Transverse colon (tissue), 4 donors: ENCODE measurements around the gene NHS. TPM values are rescaled to one million over a fixed set of nuclear protein-coding genes. Genes with fewer than 3 reads are reported as not detected.

ENCODE experiments used
- DNase-seq: peaks from one replicate; pipeline ENCODE4 v3.0.0-alpha.2; 2019
- H3K27ac ChIP-seq, 4 donors: fragments of 200-600 bp; sonication (generic); 2 replicates each; pipeline ENCODE4 v1.5.1; 2016 to 2018; ENCODE audit warnings: inconsistent platforms in 4 of 4
- H3K27me3 ChIP-seq: fragments of 200-600 bp; sonication (generic); 2 replicates; pipeline ENCODE4 v1.5.1; 2017; ENCODE audit warnings: inconsistent platforms
- H3K36me3 ChIP-seq, 4 donors: fragments of 200-600 bp; sonication (generic); 2 replicates each; pipeline ENCODE4 v1.5.1; 2017 to 2019; ENCODE audit warnings: inconsistent platforms in 4 of 4
- H3K4me1 ChIP-seq, 4 donors: fragments of 200-600 bp; sonication (generic); 2 replicates each; pipeline ENCODE4 v1.5.1; 2017 to 2020; ENCODE audit warnings: inconsistent platforms in 4 of 4
- H3K4me3 ChIP-seq, 4 donors: fragments of 200-600 bp; sonication (generic); 1 replicate in 1 of 4; 2 replicates in 3 of 4; pipeline versions ENCODE4 v1.5.1 to v1.6.1; 2017 to 2019; ENCODE audit warnings: inconsistent platforms in 4 of 4
- H3K9me3 ChIP-seq, 2 donors: fragments of 200-600 bp; sonication (generic); 2 replicates each; pipeline ENCODE4 v1.5.1; 2017 to 2019; ENCODE audit warnings: inconsistent platforms in 2 of 2
- EP300 ChIP-seq: sonication (generic); formaldehyde crosslinking; IDR thresholded peaks from one replicate; pipeline ENCODE4 v1.6.1; 2017; ENCODE audit warnings: antibody characterized with exemption, low read depth
- POLR2A ChIP-seq: fragments of 450-650 bp; IDR thresholded peaks from one replicate; pipeline ENCODE4 v1.6.1; 2016; ENCODE audit warnings: antibody characterized with exemption, mild to moderate bottlenecking, moderate library complexity
- POLR2AphosphoS5 ChIP-seq, 3 donors: sonication (generic); formaldehyde crosslinking; IDR thresholded peaks; one replicate each; pipeline ENCODE4 v1.6.1; 2016; ENCODE audit warnings: antibody characterized with exemption in 3 of 3
- WGBS, 2 donors: methylation state at CpG; one replicate each; pipeline ENCODE4 v1.1.5; 2018; ENCODE audit warnings: low coverage in 1 of 2; 5-methylcytosine and 5-hydroxymethylcytosine counted together
- in situ Hi-C, 4 donors: fragments of 200-750 bp; cut with MboI; loops; one replicate each; pipeline versions ENCODE4 v1.15.0 to v1.15.1; 2017; ENCODE audit warnings: low sequenced_read_pairs in 3 of 4, low pct_ligation_motif_present in 1 of 4, low pct_unique_long_range_greater_than_20kb in 1 of 4
- intact Hi-C: fragments of 100-400 bp; cut with DNase I; formaldehyde crosslinking; loops from one replicate; pipeline ENCODE4 v1.15.1; 2023; ENCODE audit warnings: low total_unique reads
- total RNA-seq, 4 donors: library from RNA; depleted of rRNA; stranded (reverse); fragments of >200 nt; gene quantifications; one replicate each; pipeline ENCODE4 v1.1.0, GENCODE V29; 2016
- TF ChIP-seq, protein P1 (sequence below), 5 experiments: fragments of 200-600 bp in 3 of 5; fragments of 450-650 bp in 2 of 5; sonication (generic) in 3 of 5; IDR thresholded peaks; 1 replicate in 2 of 5; 2 replicates in 3 of 5; pipeline ENCODE4 v1.5.1; 2016 to 2017; ENCODE audit warnings: antibody characterized with exemption in 5 of 5, inconsistent platforms in 3 of 5, mild to moderate bottlenecking in 2 of 5, moderate library complexity in 1 of 5

Gene NHS
- total RNA-seq, 4 donors from 2014 or later = 1.2 to 10.7 (median 5.0) TPM

DNA sequence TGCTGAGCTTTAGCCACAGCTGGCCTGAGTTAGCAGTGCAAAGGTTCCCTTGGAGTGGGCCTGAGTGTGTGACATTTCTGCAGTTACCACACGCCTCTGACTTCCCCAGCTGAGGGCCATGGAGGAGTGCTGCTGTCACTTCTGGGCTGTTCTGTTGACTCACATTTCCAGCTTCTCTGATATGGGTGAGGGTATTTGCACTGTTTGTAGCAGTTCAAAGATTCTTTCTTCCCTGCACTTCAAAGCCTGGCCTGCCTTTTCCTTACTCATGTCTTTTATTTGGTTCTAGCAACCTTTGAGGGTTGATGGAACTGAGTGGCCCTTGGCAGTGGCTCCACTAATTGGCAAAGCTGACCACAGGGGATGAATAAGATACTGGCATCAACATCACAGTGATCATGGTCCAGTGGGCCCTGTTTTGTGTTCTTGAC is 335.9 kb downstream of the NHS start:
- no peaks in the 10 kb centered on the region for H3K36me3 ChIP-seq
- 50% methylated on average over 1 of the region's 1 CpG; no CpG with 5 or more reads in 1 of the 2 donors for WGBS, 2 donors
- no peaks in the 10 kb centered on the region for H3K4me1 ChIP-seq
- in situ Hi-C loops (no loop called here), intact Hi-C loops (no loop called here)
- no peak overlapping the region for H3K4me3 ChIP-seq
- H3K27ac ChIP-seq = no peak overlapping the region
- no peaks in the 10 kb centered on the region for H3K27me3 ChIP-seq
- H3K9me3 ChIP-seq = no peaks in the 10 kb centered on the region
- TF ChIP-seq POLR2A (no peak), POLR2AphosphoS5 (IDR thresholded peaks at IDR 0.05) (no peak), EP300 (no peak)
- TF ChIP-seq, protein P1, sequence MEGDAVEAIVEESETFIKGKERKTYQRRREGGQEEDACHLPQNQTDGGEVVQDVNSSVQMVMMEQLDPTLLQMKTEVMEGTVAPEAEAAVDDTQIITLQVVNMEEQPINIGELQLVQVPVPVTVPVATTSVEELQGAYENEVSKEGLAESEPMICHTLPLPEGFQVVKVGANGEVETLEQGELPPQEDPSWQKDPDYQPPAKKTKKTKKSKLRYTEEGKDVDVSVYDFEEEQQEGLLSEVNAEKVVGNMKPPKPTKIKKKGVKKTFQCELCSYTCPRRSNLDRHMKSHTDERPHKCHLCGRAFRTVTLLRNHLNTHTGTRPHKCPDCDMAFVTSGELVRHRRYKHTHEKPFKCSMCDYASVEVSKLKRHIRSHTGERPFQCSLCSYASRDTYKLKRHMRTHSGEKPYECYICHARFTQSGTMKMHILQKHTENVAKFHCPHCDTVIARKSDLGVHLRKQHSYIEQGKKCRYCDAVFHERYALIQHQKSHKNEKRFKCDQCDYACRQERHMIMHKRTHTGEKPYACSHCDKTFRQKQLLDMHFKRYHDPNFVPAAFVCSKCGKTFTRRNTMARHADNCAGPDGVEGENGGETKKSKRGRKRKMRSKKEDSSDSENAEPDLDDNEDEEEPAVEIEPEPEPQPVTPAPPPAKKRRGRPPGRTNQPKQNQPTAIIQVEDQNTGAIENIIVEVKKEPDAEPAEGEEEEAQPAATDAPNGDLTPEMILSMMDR (IDR thresholded peaks at IDR 0.05) = no peak
- DNase-seq = no peak

DNA sequence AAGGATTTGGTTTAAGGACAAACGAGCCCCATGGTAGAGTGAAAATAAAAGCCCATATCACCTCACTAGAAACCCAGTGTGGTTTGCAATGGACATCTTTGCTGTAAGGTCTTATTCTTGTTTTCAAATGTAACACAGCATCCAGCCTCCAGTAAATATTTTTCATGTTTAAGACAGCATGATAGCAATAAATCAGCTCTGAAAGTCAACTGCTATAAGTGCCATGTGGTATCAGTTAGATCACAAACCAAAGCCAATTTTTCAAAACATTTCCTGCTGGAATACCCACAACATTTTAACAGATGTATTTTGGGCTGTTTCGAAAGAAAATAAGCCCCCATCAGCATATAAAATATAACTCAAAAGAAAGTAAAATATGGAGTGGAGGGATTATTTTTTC is 338.3 kb downstream of the NHS start:
- in situ Hi-C loops = no loop called here
- TF ChIP-seq POLR2AphosphoS5 (IDR thresholded peaks at IDR 0.05) = no peak
- no peak for TF ChIP-seq POLR2A
- TF ChIP-seq EP300 = no peak
- TF ChIP-seq, protein P1 (IDR thresholded peaks at IDR 0.05) = no peak
- Histone ChIP-seq H3K4me1 (no peaks in the 10 kb centered on the region), H3K4me3 (no peak overlapping the region), H3K36me3 (no peaks in the 10 kb centered on the region), H3K27me3 (no peaks in the 10 kb centered on the region), H3K9me3 (no peaks in the 10 kb centered on the region), H3K27ac (no peak overlapping the region)
- 55 to 65% methylated on average over 2 of the region's 2 CpGs for WGBS, 2 donors
- intact Hi-C loops = no loop called here
- DNase-seq = no peak

DNA sequence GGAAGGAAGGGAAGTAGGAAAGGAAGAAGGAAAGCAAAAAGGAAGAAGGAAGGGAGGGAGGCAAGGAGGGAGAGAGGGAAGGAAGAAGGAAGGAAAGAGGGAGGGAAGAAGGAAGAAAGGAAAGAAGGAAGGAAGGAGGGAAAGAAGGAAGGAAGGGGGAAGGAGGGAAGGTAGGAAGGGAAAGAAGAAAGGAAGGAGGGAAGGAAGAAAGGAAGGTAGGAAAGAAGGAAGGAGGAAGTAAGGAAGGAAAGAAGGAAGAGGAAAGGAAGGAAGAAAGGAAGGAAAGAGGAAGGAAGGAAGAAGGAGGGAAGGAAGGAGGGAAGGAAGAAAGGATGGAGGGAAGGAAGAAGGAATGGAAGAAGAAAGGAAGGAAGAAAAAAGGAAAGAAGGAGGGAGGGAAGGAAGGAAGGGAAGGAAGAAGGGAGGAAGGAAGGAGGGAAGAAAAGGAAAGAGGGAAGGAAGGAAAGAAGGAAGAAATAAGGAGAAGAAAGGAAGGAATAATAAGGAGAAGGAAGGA is 343.7 kb downstream of the NHS start:
- DNase-seq = no peak
- no peaks in the 10 kb centered on the region for H3K27me3 ChIP-seq
- H3K27ac ChIP-seq = no peak overlapping the region
- no peaks in the 10 kb centered on the region for H3K4me1 ChIP-seq
- H3K4me3 ChIP-seq = no peak overlapping the region
- in situ Hi-C loops (no loop called here), intact Hi-C loops (no loop called here)
- no peaks in the 10 kb centered on the region for H3K9me3 ChIP-seq
- TF ChIP-seq, protein P1 (IDR thresholded peaks at IDR 0.05) = no peak
- TF ChIP-seq EP300 (no peak), POLR2A (no peak), POLR2AphosphoS5 (IDR thresholded peaks at IDR 0.05) (no peak)
- H3K36me3 ChIP-seq = no peaks in the 10 kb centered on the region

DNA sequence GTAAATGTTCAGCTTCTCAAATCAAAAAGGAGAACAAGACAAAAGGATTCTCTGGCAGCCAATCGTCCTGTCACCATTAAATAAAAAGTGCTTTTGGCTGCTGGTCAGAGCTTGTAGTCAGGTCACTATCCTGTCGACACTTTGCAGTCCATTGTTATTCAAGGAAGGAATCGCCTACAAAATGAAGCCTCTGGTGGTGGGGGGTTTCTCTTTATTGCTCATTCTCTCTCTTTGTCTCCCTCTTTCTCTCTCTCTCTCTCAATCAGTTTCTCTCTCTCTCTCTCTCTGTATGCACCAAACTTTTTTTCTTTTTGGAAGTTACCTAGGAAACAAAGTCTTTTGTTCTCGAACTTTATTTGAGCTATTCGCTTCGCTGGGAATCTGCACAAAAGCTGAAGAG is 344.7 kb downstream of the NHS start:
- no peak for DNase-seq
- no peak overlapping the region for H3K27ac ChIP-seq
- no peaks in the 10 kb centered on the region for H3K9me3 ChIP-seq
- no peaks in the 10 kb centered on the region for H3K4me1 ChIP-seq
- H3K4me3 ChIP-seq = no peak overlapping the region
- intact Hi-C loops (no loop called here), in situ Hi-C loops (no loop called here)
- H3K27me3 ChIP-seq = no peaks in the 10 kb centered on the region
- H3K36me3 ChIP-seq = no peaks in the 10 kb centered on the region
- TF ChIP-seq POLR2AphosphoS5 (IDR thresholded peaks at IDR 0.05) (no peak), EP300 (no peak), POLR2A (no peak)
- TF ChIP-seq, protein P1 (IDR thresholded peaks at IDR 0.05) = no peak
- WGBS, 2 donors = 73% methylated on average over 6 of the region's 6 CpGs; no CpG with 5 or more reads in 1 of the 2 donors
